Natural killer cell (primary cell): ENCODE data around the gene DOCK4. TPM values are rescaled to one million over a fixed set of nuclear protein-coding genes. Genes with fewer than 3 reads are reported as not detected.

Source experiments
- ATAC-seq, 3 donors: fragments of 150-1000 bp in 2 of 3; fragments of 200-7000 bp in 1 of 3; cut with Tn5 transposase; 1 replicate in 1 of 3; 2 replicates in 2 of 3; pipeline ENCODE4 v1.10.0; 2021; ENCODE audit warnings: mild to moderate bottlenecking in 2 of 3, moderate library complexity in 2 of 3
- DNase-seq, 2 donors: peaks; one replicate each; pipeline versions ENCODE4 v3.0.0 to v3.0.0-alpha.2; 2013 to 2021; ENCODE audit warnings: mixed read lengths in 1 of 2
- H3K27ac ChIP-seq: one replicate; pipeline ENCODE4 v1.5.1; 2013; ENCODE audit warnings: mild to moderate bottlenecking, low read length
- H3K27me3 ChIP-seq: one replicate; pipeline ENCODE4 v1.6.1; 2013; ENCODE audit warnings: low read length; ENCODE audit not compliant: control insufficient read depth, insufficient read depth
- H3K36me3 ChIP-seq: one replicate; pipeline ENCODE4 v1.6.1; 2013; ENCODE audit warnings: low read length; ENCODE audit not compliant: control insufficient read depth, insufficient read depth
- H3K4me1 ChIP-seq: one replicate; pipeline ENCODE4 v1.6.1; 2013; ENCODE audit warnings: low read length; ENCODE audit not compliant: control insufficient read depth, insufficient read depth
- H3K4me3 ChIP-seq: one replicate; pipeline ENCODE4 v1.5.1; 2013; ENCODE audit warnings: low read length
- H3K9me3 ChIP-seq: one replicate; pipeline ENCODE4 v1.6.1; 2013; ENCODE audit warnings: low read length; ENCODE audit not compliant: control insufficient read depth, insufficient read depth
- H3K27ac Mint-ChIP-seq, 2 donors: one replicate each; pipeline ENCODE4 v1.8.0; 2022; ENCODE audit warnings: mild to moderate bottlenecking in 2 of 2, mixed read lengths in 2 of 2, moderate library complexity in 1 of 2
- H3K27me3 Mint-ChIP-seq, 2 donors: one replicate each; pipeline ENCODE4 v1.8.0; 2022; ENCODE audit warnings: low read depth in 2 of 2, mixed read lengths in 2 of 2
- H3K36me3 Mint-ChIP-seq: one replicate; pipeline ENCODE4 v1.8.0; 2022; ENCODE audit warnings: mixed read lengths
- H3K4me1 Mint-ChIP-seq, 2 donors: one replicate each; pipeline ENCODE4 v1.8.0; 2022; ENCODE audit warnings: mixed read lengths in 2 of 2
- H3K4me3 Mint-ChIP-seq: one replicate; pipeline ENCODE4 v1.8.0; 2022; ENCODE audit warnings: mild to moderate bottlenecking, moderate library complexity, mixed read lengths
- H3K9me3 Mint-ChIP-seq, 2 donors: one replicate each; pipeline ENCODE4 v1.8.0; 2022; ENCODE audit warnings: mixed read lengths in 2 of 2
- WGBS: methylation state at CpG from one replicate; pipeline ENCODE4 v1.1.7; 2013; ENCODE audit warnings: missing lambda C conversion rate; ENCODE audit not compliant: insufficient coverage; 5-methylcytosine and 5-hydroxymethylcytosine counted together
- intact Hi-C: fragments of 100-400 bp; cut with micrococcal nuclease; formaldehyde crosslinking; loops from one replicate; pipeline ENCODE4 v1.14.2; 2022
- total RNA-seq, 4 donors: library from RNA; stranded (reverse); fragments of 120-200 nt in 1 of 4; gene quantifications; one replicate each; pipeline versions ENCODE4 v1.2.3 to v1.2.4, GENCODE V29; 2013 to 2022
- TF ChIP-seq, protein P1 (sequence below): fragments of 200-600 bp; IDR thresholded peaks from one replicate; pipeline ENCODE4 v1.8.0; 2022; ENCODE audit warnings: antibody characterized with exemption

The DOCK4 gene
- total RNA-seq, 3 donors from 2014 or later (not counting 1 experiment from before 2014, with no cell fraction given), result 0.61 to 2.4 (median 0.89) TPM

DNA sequence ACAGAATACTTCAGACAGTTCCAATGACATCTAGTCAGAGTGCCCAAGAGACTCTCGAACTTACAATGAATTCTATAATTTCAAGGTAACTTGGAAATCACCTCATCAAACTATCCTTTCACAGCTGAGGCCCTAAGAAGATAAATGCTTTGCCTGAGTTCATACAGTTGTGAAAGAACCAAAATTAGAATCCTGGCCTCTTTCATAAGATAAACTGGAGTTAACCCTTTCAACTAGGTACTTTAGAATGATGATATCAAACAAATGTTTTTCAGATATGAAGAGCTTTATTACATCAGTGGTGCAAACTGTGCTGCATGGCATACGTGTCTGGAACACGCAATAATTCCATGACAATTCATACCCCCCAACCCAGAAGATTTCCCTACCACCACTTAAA lies 17.9 kb downstream of the DOCK4 start:
- no peaks in the 10 kb centered on the region for H3K36me3 Mint-ChIP-seq
- Histone ChIP-seq H3K9me3 (no peaks in the 10 kb centered on the region), H3K27me3 (no peaks in the 10 kb centered on the region), H3K36me3 (no peaks in the 10 kb centered on the region), H3K27ac (no peak overlapping the region), H3K4me3 (no peak overlapping the region), H3K4me1 (no peaks in the 10 kb centered on the region)
- intact Hi-C loops, result no loop called here
- WGBS, result 84% methylated on average over 3 of the region's 3 CpGs
- ATAC-seq (no peak), DNase-seq (no peak)
- no peak overlapping the region for H3K27ac Mint-ChIP-seq
- H3K9me3 Mint-ChIP-seq, result no peaks in the 10 kb centered on the region
- no peak overlapping the region for H3K4me3 Mint-ChIP-seq
- TF ChIP-seq, protein P1, sequence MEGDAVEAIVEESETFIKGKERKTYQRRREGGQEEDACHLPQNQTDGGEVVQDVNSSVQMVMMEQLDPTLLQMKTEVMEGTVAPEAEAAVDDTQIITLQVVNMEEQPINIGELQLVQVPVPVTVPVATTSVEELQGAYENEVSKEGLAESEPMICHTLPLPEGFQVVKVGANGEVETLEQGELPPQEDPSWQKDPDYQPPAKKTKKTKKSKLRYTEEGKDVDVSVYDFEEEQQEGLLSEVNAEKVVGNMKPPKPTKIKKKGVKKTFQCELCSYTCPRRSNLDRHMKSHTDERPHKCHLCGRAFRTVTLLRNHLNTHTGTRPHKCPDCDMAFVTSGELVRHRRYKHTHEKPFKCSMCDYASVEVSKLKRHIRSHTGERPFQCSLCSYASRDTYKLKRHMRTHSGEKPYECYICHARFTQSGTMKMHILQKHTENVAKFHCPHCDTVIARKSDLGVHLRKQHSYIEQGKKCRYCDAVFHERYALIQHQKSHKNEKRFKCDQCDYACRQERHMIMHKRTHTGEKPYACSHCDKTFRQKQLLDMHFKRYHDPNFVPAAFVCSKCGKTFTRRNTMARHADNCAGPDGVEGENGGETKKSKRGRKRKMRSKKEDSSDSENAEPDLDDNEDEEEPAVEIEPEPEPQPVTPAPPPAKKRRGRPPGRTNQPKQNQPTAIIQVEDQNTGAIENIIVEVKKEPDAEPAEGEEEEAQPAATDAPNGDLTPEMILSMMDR, result no peak
- H3K27me3 Mint-ChIP-seq, result peaks cover 8 to 49% of the 10 kb centered on the region in 2 donors
- no peaks in the 10 kb centered on the region for H3K4me1 Mint-ChIP-seq

DNA sequence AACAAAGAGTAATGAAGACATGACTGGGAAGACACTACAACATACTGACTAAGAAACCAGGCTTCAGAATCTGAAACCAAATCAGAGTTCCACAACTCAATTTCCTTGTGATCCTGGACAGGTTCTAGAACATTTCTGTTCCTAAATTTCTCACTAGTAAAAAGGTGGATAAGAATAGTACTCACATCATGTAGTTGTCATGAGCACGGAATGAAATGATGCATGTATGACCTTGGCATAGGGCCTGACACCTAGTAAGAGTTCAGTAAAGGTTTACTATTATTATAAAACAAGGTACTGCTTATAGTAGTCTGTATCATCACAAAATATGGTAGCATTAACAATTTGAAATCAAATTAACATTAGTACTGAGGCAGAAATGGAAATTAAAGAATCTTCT lies 19.9 kb downstream of the DOCK4 start:
- H3K27ac Mint-ChIP-seq, result no peak overlapping the region
- H3K4me3 Mint-ChIP-seq, result no peak overlapping the region
- DNase-seq (no peak), ATAC-seq (no peak)
- Histone ChIP-seq H3K4me3 (no peak overlapping the region), H3K27me3 (no peaks in the 10 kb centered on the region), H3K4me1 (no peaks in the 10 kb centered on the region), H3K27ac (no peak overlapping the region), H3K9me3 (no peaks in the 10 kb centered on the region), H3K36me3 (no peaks in the 10 kb centered on the region)
- no peaks in the 10 kb centered on the region for H3K9me3 Mint-ChIP-seq
- H3K36me3 Mint-ChIP-seq, result no peaks in the 10 kb centered on the region
- TF ChIP-seq, protein P1, result no peak
- peaks cover 5 to 39% of the 10 kb centered on the region in 2 donors for H3K27me3 Mint-ChIP-seq
- 100% methylated on average over 1 of the region's 1 CpG for WGBS
- no peaks in the 10 kb centered on the region for H3K4me1 Mint-ChIP-seq
- intact Hi-C loops, result no loop called here

DNA sequence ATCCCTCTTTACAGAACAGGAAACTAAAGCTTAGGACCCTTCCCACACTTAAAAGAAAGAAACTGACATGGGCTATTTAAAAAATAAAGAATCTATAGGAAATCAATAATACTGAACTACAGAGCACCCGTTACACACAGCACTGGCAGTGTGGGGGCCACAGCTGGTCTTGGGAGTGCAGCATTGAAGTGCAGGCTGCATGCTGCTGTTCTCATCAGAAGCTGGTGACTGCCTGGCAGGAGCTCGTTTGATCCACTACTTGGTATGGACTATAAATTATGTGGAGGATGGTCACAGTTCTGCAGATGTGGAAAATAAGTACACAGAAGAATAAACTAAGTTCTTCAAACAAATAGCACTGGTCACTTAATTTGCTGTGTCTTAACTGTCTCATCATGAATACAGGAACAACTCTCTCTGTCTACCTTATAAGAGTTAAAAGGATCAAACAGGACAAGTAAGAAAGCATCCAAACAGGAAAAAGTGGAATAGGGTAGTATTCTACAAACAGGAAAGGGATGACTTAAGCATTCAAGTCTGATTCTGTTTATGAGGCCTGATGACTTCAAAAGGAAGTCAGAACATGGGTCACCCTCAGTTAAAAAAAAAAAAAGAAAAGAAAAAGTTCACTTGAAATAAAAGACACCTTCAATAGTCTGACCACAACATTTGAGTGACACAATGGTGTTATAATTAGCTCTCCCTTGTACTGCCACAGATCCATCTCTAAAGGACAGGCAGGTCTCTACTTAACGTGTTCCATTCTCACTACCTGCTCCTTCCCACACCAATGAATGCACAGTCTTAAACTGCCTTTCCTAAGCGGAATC lies 21.0 kb downstream of the DOCK4 start:
- Mint-ChIP-seq H3K4me1 (no peaks in the 10 kb centered on the region), H3K27ac (no peak overlapping the region), H3K36me3 (no peaks in the 10 kb centered on the region), H3K4me3 (no peak overlapping the region), H3K9me3 (no peaks in the 10 kb centered on the region), H3K27me3 (peaks cover 4 to 34% of the 10 kb centered on the region in 2 donors)
- Histone ChIP-seq H3K4me1 (no peaks in the 10 kb centered on the region), H3K36me3 (no peaks in the 10 kb centered on the region), H3K4me3 (no peak overlapping the region), H3K9me3 (no peaks in the 10 kb centered on the region), H3K27ac (no peak overlapping the region), H3K27me3 (no peaks in the 10 kb centered on the region)
- intact Hi-C loops, result no loop called here
- ATAC-seq (no peak), DNase-seq (no peak)
- TF ChIP-seq, protein P1, result no peak
- 49% methylated on average over 4 of the region's 4 CpGs for WGBS

DNA sequence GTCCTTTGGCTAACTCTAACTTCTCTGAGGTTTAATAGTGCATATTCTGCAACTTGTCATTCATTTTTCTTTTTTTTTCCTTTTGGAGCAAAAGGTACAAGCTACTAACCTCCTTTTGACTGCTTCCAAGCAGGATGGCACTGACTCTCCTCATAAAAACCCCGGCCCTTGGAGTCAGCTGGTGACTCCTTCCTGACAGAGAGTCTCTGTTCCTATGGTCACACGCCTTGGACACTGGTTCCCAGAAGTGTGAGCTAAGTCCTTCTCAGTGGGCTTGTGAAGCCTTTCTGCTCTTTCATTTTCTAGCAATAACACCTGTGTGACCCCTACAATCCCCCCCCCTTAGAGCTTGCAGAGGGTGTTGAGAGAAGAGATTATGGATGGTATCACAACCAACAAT lies 21.7 kb downstream of the DOCK4 start:
- Mint-ChIP-seq H3K4me1 (no peaks in the 10 kb centered on the region), H3K4me3 (no peak overlapping the region), H3K27ac (no peak overlapping the region), H3K27me3 (peaks cover 0 to 28% of the 10 kb centered on the region in 2 donors), H3K36me3 (no peaks in the 10 kb centered on the region), H3K9me3 (no peaks in the 10 kb centered on the region)
- intact Hi-C loops, result no loop called here
- H3K4me1 ChIP-seq, result no peaks in the 10 kb centered on the region
- H3K36me3 ChIP-seq, result no peaks in the 10 kb centered on the region
- H3K4me3 ChIP-seq, result no peak overlapping the region
- H3K27me3 ChIP-seq, result no peaks in the 10 kb centered on the region
- WGBS, result 91% methylated on average over 2 of the region's 2 CpGs
- H3K27ac ChIP-seq, result no peak overlapping the region
- TF ChIP-seq, protein P1, result no peak
- ATAC-seq, result no peak
- H3K9me3 ChIP-seq, result no peaks in the 10 kb centered on the region
- no peak for DNase-seq
